ENCODE measurements around the gene MYO16. TPM values are rescaled to one million over a fixed set of nuclear protein-coding genes. Genes with fewer than 3 reads are reported as not detected.

Gene MYO16
- total RNA-seq, 1 experiment from 2014 or later = 0.15 TPM

DNA sequence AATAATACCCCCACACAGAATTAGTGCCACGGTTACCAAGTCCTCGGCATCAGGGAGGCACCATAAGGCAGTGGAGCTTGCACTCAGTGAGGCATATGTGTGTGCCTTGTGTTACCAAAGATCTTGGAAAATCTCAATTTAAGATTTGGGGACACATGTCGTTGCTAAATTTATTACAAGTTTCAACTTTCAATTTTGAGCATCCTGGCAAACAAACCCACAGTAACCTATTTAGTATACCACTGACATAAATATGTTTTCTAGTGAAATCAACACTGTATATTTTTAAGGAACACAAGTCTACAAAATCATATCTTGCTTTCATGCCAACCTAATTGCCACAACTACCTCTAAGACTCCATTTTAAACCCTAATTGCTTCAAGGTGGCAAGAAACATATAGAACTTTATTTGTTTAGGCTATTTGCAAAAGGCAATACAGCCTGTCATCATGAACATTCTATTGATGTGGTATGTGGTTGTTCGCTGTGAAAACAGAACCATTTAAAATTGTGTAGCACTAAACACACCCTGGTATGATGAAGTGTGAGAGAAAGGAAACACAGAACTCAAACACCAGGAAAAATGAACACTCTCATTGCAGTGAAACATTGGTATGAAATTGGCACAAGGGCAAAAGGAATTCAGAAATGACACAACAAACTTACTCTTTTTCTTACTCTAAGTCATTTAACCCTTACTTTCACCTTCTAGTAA is 625.9 kb downstream of the MYO16 start:
- H3K4me1 ChIP-seq (ENCODE audit: low read length) = peaks cover 8% of the 10 kb centered on the region
- no peaks in the 10 kb centered on the region for H3K9me3 ChIP-seq (ENCODE audit: low read length)
- no peak overlapping the region for H3K4me2 ChIP-seq (ENCODE audit: low read depth, low read length, poor library complexity, severe bottlenecking)
- no peak overlapping the region for H3K27ac ChIP-seq (ENCODE audit: low read length)
- H3K36me3 ChIP-seq (ENCODE audit: insufficient read depth, low read length) = no peaks in the 10 kb centered on the region
- no peaks in the 10 kb centered on the region for H3K27me3 ChIP-seq (ENCODE audit: low read length)
- H3K79me2 ChIP-seq (ENCODE audit: low read length) = no peaks in the 10 kb centered on the region
- H3K4me3 ChIP-seq (ENCODE audit: low read length) = no peak overlapping the region
- H3K9me2 ChIP-seq (replicated peaks; ENCODE audit: insufficient read depth, low read length) = no peaks in the 10 kb centered on the region
- no peak for DNase-seq
- H3K9ac ChIP-seq (ENCODE audit: low read length) = no peak overlapping the region
- no peaks in the 10 kb centered on the region for H4K20me1 ChIP-seq (ENCODE audit: insufficient read depth, low read depth, low read length)
- no peak overlapping the region for H2AFZ ChIP-seq (ENCODE audit: low read length)

DNA sequence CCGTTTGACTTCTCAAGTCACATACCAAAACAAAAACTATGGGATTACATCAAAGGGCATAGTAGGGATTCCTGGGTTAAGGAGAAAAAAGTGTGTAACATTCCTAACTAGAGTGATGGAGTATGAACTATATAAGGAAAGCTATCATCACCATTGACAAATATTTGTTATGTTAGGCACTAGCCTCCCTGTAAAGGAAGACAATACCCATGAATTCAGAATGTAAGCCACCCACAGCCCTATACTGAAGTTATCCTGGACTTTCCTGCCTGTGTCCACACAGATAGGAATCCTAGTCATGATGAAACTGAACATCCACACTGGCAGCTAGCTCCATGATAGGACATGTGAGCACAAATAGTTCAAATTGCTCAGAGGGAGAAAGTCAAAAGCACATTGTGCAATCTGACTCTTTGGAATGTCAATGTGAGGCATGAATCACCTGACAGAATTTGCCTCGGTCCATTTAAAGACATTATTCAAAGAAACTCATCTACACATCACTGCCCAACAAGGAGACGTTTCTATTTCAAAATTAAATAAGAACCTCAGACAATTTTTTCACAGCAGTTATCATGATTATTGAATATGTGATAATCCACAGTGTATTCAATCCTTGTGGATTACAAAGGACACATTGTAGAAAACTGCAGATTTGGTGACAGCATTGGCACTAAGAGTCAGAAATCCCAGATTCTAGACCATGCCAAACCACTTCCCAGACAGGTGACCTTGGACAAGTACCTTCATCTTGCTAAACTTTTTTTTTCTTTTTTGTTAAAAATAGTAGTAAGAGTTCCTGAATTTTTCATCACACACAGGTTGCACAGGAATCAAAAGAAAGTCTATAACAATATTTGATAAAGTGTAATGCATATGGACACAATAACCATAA is 627.7 kb downstream of the MYO16 start:
- H3K4me1 ChIP-seq (ENCODE audit: low read length) = peaks cover 8% of the 10 kb centered on the region
- H3K27ac ChIP-seq (ENCODE audit: low read length) = no peak overlapping the region
- H3K4me3 ChIP-seq (ENCODE audit: low read length) = no peak overlapping the region
- H3K9ac ChIP-seq (ENCODE audit: low read length) = no peak overlapping the region
- no peaks in the 10 kb centered on the region for H3K79me2 ChIP-seq (ENCODE audit: low read length)
- no peaks in the 10 kb centered on the region for H3K9me3 ChIP-seq (ENCODE audit: low read length)
- no peaks in the 10 kb centered on the region for H4K20me1 ChIP-seq (ENCODE audit: insufficient read depth, low read depth, low read length)
- no peaks in the 10 kb centered on the region for H3K36me3 ChIP-seq (ENCODE audit: insufficient read depth, low read length)
- H2AFZ ChIP-seq (ENCODE audit: low read length) = no peak overlapping the region
- no peak for DNase-seq
- no peaks in the 10 kb centered on the region for H3K9me2 ChIP-seq (replicated peaks; ENCODE audit: insufficient read depth, low read length)
- peak overlapping the region; percentile 29 for H3K4me2 ChIP-seq (ENCODE audit: low read depth, low read length, poor library complexity, severe bottlenecking)
- H3K27me3 ChIP-seq (ENCODE audit: low read length) = no peaks in the 10 kb centered on the region

Data from Karpas-422 (cell line).